Kasumi-1 (cell line): ENCODE measurements around the gene VEGFB.

Experiments used
- DNase-seq, 2 experiments: peaks; one replicate each; lab custom pipeline; 2025; lab: John Stamatoyannopoulos, UW

The VEGFB gene, protein sequence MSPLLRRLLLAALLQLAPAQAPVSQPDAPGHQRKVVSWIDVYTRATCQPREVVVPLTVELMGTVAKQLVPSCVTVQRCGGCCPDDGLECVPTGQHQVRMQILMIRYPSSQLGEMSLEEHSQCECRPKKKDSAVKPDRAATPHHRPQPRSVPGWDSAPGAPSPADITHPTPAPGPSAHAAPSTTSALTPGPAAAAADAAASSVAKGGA

DNA sequence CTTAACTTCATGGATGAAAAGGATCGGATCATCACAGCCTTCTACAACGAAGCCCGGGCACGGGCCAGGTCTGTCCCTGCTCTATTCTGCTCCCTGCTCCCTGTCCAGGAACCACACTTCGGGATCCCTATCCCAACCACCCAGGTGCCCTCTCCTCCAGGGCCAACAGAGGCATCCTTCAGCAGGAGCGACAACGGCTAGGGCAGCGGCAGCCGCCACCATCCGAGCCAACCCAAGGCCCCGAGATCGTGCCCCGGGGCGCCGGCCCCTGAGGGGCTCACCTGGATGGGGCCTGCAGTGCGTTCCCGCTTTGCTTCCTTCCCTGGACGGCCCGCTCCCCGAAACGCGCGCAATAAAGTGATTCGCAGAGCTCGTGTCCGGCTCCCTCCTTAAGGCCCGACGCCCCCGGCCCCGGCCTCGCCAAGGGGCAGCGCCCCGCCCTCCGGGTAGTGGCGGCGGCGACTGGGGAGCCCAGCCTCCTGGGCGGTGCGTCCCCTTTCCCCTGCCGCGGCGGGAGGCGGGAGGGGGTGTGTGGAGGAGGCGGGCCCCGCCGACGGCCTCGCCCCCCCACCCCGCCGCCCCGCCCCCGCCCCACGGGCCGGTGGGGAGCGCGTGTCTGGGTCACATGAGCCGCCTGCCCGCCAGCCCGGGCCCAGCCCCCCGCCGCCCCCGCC is at the start of gene VEGFB:
Gene VEGFB, plus strand, starts transcription at position 672 of the 674 bp plus-strand sequence. CDS start 250 bp downstream, outside the sequence.
- peak; percentile 22 to 31 for DNase-seq

DNA sequence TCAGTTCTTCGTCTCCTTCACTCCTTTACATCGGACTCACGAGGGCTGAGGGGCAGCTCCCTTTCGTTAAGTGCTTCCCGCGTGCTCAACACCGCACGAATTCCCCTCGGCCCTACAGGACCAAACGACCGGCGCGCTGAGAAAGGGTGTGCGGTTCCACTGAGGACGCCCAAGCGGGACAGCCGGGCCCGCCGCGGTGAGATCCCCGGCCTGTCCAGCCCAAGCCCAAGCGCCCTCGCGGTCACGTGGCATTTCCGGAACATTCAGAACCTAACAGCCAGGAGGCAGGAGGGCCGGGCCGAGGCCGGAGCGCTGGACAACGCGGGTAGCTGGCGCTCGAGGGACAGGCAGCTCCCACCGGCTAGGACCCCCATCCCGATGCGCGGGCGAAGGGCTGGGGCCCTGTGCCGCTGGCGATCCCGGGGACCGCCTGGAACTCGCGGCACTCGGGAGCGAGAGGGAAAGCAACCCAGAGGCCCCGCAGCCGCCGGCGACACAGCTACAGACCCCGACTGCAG is 49.1 kb upstream of the VEGFB start:
- peak; percentile 41 to 42 for DNase-seq

DNA sequence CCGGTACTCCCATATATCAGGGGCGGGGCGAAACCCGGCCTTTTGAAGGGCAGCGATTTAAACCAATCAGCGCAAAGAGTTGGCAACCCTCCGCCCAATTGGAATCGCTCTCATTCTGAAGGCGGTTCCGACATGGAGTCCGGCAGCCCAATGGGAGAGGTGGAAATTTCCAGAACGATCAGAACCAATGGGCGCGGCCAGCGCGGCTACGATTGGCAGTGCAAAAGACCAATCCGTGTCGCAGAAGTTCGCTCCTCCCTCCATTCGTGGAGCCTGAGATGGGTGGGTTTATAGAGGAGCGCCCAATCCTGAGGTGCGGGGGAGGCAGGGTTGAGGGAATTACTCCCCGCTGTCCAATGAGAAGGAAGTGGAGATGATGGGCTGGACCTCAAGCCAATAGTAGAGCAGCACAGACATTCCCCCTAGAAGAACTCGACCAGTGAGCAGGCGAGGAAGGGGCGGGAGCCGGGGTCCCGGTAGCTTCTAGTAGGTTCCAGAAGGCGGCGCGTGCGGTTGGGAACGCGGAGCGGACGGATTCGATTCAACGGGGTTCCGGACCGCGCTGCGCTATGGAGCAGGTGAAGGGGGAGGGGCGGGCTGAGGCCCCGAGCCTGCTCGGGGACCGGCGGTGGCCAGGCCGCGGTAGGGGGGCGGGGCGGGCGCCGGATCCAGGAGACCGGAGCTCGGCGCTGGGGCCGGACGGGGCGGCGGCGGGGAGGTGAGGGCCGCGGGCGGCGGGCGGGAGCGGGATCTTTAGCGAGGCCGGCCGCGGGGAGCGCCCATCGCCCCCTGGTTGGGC is 48.5 kb upstream of the VEGFB start, which contains the start of gene STIP1:
Gene STIP1, plus strand, starts transcription at position 479 of the 799 bp plus-strand sequence. Its CDS starts 91 bp downstream, at position 570.
- peak; percentile 99 to 100 for DNase-seq

DNA sequence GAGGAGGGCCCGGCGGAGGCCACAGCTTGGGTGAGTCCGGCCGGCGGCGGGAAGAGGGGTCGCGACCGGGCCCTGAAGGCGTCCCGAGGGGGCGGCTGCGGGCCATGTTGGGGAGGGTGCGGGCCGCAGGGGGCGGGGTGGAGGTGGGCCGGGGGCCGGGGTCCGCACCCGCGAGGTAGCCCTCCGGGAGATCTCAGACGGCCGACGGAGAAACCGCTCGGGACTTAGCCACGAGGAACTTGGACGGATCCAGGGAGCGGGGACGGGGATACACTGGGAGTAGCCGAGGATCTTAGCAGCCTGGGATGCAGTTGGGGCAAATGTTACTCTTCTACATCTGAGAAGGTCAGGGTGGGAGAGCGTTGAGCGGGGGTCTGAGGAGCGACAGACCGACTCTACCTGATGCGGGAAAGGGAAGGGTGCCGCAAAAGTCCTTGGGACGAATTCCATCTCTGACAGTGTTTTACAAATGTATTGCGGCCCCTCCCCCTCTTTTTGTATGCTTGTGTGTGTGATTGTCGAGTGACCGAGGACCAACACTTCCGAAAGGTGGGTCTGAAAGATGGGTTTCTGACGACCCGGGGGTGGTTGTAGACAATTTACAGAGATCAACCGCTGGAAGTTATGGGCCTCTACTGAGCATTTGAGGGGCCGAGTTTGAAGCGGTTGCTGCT is 47.8 kb upstream of the VEGFB start:
- DNase-seq: no peak

DNA sequence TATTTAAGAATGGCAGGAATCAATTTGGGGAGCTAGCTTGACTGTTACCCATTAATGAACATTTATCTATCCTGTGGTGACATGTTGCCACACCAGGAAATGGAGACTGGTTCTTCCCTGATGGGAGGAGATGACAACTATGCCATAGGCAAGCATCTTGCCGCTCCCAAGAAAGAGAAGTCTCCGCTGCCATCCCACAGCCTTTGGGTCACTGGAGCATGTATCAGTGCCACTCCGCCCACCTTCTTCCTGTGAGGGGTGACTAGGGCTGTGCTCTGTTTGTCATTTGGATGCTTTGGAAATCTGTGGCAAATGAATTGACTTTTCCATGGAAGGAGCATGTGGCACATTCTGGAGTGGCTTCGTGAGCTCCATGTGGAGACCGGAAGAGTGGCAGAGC is 42.0 kb upstream of the VEGFB start:
- DNase-seq: no peak

DNA sequence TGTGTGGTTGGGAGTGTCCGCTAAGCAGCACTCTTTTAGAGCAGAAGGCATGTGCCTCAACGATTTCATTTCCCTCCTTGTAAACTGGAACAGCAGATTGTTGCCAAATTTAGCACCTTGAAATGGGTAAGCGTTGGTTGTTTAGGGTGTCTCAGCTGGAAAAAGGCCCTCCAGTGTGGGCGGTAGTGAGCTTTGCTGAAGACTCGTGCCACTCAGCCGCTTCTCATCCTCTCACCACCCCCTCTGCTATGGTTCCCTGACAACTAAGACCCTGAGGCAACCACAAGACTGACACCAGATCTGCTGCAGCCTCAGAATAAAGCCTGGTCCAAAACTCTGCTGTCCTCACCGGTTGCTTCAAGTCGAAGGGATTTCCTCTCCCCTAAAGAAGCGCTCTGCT is 37.8 kb upstream of the VEGFB start:
- no peak for DNase-seq

DNA sequence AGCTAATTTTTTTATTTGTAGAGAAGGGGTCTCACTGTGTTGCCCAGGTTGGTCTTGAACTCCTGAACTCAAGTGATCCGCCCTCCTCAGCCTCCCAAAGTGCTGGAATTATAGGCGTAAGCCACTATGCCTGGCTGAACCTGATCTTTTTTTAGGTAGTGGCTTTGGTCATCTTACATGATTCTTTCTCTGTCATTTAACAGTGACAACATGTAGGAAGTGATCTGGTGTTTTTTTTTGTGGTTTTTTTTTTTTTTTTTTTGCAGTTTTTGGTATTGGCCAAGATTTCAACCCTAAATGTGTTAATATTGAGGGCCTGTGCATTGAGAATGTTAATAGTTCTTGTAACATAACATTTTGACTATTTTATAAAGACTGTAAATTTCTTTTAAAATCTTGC is 35.9 kb upstream of the VEGFB start:
- DNase-seq: no peak

DNA sequence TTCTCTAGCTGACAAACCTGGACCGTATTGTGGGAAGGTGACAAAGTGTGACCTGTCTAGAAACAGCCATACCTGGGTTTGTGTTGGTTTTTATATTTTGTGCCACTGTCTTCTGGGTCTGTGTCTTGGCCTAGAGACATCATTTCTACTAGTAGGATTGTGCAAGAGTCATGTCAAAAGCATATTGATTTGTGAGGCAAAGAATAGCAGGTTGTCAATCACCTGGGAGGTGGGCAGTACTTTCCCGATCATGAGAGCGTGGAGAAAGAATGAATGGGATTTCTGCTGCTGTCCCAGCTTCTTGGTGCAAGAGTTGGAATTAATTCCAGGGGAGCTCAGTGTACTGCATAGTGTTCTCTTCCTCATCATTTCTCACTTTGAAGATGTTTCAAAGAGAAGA is 32.8 kb upstream of the VEGFB start:
- no peak for DNase-seq

DNA sequence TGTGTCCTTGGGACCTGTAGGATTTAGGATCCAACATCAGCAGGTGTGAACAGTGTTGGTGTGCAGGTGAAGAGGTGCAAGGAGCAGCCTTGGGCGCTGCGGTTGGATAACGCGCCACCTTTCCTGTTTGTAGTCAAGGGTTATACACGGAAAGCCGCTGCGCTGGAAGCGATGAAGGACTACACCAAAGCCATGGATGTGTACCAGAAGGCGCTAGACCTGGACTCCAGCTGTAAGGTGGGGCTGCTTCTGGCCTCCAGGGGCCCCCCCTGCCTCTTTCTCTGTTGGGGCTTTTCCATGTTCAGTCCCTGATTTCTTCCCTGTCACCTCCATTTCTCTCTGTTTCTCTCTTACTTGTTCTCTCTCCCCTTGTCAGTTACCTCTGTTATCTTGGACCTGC is 31.4 kb upstream of the VEGFB start:
- no peak for DNase-seq

DNA sequence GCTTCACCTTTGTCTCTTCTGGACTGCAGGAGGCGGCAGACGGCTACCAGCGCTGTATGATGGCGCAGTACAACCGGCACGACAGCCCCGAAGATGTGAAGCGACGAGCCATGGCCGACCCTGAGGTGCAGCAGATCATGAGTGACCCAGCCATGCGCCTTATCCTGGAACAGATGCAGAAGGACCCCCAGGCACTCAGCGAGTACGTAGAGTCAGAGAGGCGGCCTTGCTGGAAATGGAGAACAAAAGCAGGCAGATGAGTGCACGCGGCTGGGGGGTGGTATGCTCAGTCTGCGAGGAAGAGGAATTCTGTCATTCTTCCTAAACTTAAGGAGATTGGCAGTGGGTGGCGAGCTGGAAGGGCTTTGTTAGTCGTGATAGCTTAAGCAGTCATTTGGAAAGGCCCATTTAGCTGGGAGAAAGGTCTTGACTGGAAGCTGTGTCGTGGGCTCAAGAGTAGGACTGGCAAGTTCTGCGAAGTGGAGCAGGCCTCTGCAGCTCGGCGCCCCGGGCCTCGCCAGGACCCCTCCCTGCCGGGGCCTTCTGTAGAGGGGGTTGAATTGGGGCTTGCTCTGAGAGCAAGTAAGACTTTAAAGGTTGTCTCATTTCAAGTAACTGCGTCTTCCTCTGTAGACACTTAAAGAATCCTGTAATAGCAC is 30.8 kb upstream of the VEGFB start:
- no peak for DNase-seq

DNA sequence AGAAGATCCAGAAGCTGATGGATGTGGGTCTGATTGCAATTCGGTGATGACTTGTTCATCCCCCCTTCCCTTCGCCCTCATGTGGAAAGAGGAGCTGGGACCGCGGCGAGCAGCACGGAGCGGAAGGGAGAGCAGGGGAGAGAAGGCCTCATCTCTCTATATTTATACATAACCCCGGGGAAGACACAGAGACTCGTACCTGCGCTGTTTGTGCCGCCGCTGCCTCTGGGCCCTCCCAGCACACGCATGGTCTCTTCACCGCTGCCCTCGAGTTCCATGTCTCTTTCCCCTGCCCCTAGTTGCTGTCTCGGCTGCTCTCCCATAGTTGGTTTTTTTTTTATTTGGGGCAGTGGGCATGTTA is 30.3 kb upstream of the VEGFB start:
- DNase-seq: no peak

DNA sequence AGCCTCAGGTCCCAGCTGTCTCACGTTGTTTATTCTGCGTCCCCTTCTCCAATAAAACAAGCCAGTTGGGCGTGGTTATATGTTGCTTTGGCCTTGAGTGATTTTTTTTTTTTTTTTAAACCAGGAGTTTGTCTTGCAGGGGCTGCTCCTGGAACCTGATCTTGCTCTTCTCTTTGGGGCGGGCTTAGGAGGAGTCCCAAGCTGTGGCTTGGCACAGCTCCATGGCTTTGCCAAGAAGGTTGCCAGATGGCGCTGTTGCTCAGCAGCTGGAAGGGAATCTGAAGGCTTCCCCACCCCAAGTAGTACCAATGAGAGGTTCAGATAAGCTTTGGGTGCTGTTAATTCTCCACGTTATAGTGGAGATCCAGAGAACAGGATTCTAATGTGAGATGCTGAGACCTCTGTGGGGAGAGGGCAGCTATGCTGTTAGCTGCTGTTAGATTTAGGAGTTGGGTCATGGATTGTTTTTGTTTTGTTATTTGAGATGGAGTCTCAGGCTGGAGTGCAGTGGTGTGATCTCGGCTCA is 29.9 kb upstream of the VEGFB start:
- peak; percentile 96 to 97 for DNase-seq

DNA sequence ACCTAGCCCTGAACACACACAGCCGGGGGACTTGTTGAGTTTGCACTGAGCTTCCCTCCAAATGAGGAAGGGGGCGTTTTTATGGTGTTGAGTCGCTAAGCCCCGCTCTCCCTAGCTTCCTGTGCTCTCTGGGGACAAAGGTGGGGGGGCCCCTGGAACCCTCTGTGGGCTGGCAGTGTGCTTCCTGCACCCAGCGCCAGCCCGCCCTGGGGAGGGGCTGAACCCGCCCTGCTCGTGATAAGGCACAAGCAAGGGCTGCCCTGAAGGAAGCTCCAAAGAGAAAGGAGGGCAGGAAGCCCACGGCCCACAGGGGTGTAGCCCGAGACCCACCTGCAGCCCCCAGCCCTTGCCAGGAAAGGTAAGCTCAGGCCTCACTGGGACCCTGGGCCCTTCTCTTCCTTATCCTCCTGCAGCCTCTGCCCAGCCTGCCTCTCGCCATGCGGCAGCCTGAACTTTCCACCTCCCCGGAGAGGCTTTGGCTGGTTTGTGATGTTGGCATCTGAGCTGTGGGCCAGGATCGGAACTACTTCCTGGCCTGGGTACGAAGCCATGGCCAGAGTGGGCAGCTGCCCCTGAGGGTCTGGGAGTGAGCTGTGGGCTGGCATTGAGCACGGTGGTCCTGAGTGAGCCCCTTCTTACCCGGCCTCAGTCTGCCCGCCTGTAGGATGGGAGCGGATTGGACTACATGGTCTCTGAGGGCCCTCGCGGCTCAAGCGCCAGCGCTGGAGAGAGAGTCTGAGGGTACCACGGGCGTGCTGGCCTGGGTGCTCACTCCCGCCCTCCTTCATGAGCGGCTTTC is 27.7 kb upstream of the VEGFB start, which contains the start of gene FERMT3:
Gene FERMT3, plus strand, starts transcription at position 265 of the 799 bp plus-strand sequence. CDS start 644 bp downstream, outside the sequence.
- peak; percentile 94 to 96 for DNase-seq

DNA sequence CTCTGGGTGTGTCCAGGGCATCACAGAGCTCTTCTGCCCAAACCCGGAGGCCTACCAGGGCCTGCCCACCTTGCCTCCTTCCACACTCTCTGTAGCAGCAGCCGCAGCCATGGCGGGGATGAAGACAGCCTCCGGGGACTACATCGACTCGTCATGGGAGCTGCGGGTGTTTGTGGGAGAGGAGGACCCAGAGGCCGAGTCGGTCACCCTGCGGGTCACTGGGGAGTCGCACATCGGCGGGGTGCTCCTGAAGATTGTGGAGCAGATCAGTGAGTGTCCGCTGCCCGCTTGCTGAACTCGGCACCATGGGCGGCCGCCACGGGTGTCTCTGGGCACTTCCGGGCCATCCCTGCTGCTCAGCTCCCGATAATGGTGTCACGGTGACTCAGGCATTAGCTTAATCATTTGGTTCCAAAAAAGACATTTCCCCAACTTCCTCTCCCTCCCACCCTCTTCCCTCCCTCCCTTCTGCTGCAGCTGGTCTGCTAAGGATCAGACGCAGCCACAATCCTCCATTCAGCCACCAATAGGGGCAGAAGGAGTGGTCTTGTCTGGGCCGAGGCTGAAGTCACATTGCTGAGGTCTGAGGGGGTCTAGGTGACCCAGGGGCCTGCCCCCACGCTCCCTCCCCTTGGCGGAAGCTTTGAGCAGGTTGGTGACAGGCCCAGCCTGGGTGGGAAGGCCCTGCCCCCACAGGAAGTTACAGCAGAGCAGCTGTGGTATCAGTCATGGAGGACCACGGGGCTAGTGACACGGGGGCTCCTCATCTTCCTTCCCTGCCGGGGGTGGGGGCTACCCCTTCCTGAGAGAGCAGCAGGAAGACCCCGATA is 26.9 kb upstream of the VEGFB start:
- peak; percentile 87 to 89 for DNase-seq

DNA sequence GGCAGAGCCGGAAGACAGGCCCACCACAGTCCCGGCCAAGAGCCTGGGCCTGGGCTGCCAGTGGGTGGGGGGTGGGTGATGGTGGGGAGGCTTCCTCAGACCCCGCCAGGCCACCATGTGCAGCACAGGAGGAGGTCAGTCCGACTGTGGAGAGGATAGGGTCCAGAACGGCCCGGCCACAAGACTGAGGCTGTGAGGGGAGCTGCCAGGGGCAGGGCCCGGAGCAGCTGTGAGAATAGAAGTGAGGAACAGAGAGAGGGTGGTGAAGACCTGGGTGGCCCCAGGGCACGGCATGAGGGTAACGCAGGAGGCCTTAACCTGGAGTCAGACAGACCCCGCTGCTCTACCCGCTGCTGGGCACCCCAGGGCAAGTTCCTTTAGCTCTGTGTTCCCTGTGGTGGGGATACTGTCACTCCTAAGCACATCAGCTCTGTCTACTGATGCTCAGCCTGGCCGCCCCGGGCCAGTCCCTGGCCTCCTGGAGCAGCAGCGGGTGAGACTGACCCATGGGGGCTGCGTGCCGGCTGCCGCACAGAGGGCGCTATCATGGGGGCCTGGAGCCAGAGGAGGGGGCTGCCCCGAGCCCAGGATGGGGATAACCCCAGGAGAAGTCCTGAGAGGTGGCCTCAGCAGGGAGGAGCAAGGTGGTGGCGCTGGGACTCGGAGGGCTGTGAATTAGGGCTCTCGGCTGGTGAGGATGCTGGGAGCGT is 26.1 kb upstream of the VEGFB start:
- no peak for DNase-seq

DNA sequence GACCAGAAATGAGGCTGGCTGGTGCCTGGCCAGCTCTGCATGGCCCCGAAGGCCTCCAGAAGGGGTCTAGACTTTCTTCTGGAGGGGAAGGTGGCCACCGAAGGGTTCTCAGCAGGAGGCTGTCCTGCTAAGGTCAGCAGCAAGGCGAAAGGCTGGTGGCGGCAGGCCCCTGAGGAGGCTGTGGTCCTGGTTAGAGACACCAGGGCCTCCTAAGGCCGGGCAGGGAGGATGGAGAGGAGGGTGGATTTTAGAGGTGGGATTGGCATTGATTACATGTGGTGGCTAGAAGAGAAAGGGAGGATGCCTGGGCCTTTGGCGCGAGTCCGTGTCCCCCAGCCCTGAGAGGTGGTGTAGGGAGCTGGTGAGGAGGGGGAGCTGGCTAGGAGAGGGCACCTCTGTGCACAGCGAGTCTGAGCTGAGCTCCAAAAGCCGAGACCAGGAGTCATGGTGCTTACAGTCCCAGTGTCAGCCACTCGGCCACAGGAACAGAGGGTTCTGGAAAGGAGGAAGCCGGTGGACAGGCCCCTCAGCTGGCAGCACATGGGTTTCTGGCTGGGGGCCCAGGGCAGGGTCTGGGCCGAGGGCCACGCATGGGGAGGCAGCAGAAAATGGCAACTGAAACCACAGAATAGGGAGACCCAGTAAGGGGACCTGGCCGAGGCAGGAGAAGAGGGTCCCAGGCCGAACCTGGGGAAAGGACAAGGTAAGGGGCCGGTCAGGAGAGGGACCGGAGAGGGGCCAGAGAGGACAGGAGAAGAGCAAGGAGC is 25.4 kb upstream of the VEGFB start:
- DNase-seq: no peak

DNA sequence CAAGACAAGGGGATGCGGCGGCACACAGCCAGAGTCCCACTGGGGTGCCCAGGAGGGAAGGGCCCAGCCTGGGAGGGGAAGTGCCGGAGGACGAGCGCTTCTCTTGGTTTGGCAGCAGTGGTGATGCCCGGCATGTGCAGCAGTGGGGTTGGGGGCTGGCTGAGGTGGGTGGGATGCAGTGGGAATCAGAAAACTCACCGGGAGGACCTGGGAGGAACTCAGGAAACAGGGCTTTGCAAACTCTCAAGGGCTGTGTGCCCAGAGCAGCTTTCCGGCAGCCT is 24.9 kb upstream of the VEGFB start:
- no peak for DNase-seq

DNA sequence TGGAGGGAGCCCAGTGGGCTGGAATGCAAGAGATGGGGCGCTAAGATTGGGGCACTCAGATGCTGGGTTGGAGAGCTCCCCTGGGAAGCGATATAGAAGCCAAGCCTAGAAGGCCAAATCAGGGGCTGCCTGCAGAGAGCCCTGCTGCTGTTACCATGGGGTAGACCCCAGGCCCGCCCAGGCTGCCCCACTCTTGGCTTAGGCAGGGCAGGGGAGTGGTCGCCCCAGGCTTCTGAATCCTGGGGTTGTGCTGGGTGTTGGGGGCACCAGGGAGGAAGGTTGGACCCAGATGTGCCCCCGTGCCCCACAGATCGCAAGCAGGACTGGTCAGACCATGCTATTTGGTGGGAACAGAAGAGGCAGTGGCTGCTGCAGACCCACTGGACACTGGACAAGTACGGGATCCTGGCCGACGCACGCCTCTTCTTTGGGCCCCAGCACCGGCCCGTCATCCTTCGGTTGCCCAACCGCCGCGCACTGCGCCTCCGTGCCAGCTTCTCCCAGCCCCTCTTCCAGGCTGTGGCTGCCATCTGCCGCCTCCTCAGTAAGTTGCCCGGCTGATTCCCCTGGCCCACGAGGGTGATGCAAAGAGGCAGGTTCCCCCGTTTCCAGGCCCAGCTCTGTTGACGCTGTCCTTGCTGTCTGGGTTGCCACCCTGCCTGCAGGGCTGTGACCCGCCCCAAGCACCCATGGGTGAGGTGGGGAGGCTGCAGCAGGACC is 23.9 kb upstream of the VEGFB start:
- no peak for DNase-seq
